LNCAP (cell line): ENCODE data around the gene CCR5AS.

Experiments used
- TF ChIP-seq, protein P1 (sequence below): fragments of 450-650 bp; IDR thresholded peaks from 2 replicates; pipeline ENCODE4 v1.5.1; 2017; ENCODE audit warnings: mild to moderate bottlenecking

Gene CCR5AS

GRCh38 chr3:46325645-46326300, 81.1 kb downstream of the CCR5AS start:
- TF ChIP-seq, protein P1, sequence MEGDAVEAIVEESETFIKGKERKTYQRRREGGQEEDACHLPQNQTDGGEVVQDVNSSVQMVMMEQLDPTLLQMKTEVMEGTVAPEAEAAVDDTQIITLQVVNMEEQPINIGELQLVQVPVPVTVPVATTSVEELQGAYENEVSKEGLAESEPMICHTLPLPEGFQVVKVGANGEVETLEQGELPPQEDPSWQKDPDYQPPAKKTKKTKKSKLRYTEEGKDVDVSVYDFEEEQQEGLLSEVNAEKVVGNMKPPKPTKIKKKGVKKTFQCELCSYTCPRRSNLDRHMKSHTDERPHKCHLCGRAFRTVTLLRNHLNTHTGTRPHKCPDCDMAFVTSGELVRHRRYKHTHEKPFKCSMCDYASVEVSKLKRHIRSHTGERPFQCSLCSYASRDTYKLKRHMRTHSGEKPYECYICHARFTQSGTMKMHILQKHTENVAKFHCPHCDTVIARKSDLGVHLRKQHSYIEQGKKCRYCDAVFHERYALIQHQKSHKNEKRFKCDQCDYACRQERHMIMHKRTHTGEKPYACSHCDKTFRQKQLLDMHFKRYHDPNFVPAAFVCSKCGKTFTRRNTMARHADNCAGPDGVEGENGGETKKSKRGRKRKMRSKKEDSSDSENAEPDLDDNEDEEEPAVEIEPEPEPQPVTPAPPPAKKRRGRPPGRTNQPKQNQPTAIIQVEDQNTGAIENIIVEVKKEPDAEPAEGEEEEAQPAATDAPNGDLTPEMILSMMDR = no peak

DNA sequence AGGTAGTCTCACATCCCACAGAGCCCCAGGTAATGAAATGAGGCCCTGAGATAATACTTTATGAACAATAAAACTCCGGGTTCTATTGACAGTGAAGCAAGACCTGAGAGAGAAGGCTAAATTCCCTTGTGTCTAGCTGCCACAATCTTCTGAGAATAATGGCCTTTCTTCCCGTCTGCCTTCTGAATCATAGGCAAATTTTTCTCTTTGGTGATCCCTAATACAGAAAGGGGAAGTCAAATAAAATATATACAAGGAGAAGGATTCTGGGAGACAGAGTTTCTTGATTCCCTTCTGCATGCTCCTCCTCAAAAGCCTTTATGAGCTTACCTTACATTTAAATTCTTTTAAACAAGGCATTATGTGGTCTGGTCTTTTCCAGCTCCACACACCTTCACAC, 82.8 kb downstream of the CCR5AS start:
- TF ChIP-seq, protein P1 = no peak

- TF ChIP-seq, protein P1 = no peak
These were observed 85.3 kb downstream of the CCR5AS start for GRCh38 chr3:46321461-46322104.

DNA sequence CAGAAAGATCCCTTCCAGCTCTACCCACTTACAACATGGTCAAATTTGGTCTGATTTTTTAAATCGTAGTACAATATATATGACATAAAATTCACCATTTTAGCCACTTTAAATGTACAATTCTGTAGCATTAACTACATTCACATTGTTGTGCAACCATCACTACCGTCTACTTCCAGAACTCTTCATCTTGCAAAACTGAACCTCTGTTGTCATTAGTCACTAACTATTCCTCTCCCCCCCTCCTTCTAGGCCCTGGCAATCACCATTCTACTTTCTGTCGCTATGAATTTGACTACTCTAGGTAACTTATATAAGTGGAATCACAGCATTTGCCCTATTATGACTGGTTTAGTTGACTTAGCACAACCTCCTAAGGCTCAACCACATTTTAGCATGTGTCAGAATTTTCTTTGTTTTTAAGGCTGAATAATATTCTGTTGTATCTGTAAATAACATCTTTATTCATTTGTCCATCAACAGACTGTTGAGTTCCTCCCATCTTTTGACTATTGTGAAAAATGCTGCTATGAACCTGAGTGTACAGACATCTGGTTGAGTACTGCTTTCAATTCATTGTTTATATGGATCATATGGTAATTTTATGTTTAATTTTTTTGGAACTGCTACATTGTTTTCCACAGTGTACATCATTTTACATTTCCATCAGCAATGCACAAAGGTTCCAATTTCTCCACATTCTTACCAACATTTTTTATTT, 88.5 kb downstream of the CCR5AS start:
- TF ChIP-seq, protein P1 = no peak

GRCh38 chr3:46316206-46316605, 90.7 kb downstream of the CCR5AS start:
- TF ChIP-seq, protein P1 = no peak

DNA sequence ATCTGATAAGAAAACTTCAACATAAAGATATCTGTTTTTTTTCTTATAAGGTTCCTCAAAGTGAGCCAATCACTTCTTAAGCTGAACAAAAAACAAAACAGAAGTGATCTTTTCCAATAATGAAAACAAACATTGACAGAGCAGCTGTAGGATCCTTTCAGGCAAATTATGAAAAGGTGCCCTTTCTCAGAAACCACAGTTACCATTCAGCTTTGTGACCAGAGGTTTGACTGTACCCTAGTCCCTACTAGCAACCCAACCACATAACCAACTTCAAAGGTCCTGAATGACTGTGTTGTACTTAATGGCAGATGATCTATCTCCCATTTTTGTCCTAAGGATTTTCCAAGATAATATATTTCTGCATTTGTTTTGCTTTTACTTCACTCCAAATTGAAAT, 92.3 kb downstream of the CCR5AS start:
- TF ChIP-seq, protein P1 = no peak
